ENCODE measurements around the gene ABI3.

DNA sequence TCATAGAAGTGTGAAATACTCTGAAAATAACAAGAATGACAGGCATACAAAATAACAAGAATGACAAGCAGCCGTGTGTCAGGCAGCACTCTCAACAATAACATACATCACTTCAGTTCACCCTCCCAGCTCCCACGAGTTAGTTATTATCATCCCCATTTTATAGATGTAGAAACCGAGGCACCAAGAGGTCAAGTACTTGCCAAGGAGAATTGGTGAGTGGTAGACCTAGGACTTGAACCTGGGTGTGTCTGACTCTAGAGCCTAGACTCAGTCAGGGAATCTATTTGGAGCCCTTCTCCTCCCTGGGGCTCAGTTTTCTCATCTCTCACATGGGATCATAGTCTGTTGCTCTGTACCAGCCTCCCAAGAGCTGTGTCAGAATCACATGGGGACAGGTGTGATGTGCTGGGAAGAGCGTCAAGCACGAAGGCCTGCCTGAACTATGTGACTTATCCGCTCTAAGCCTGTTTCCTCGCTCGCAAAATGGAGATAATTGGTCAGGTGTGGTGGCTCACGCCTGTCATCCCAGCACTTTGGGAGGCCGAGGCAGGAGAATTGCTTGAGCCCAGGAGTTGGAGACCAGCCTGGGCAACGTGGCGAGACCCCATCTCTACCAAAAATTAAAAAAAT is 39.5 kb downstream of the ABI3 start:
- TF ChIP-seq POLR2A (IDR thresholded peaks at IDR 0.05) = no peak
- TF ChIP-seq, protein P1, sequence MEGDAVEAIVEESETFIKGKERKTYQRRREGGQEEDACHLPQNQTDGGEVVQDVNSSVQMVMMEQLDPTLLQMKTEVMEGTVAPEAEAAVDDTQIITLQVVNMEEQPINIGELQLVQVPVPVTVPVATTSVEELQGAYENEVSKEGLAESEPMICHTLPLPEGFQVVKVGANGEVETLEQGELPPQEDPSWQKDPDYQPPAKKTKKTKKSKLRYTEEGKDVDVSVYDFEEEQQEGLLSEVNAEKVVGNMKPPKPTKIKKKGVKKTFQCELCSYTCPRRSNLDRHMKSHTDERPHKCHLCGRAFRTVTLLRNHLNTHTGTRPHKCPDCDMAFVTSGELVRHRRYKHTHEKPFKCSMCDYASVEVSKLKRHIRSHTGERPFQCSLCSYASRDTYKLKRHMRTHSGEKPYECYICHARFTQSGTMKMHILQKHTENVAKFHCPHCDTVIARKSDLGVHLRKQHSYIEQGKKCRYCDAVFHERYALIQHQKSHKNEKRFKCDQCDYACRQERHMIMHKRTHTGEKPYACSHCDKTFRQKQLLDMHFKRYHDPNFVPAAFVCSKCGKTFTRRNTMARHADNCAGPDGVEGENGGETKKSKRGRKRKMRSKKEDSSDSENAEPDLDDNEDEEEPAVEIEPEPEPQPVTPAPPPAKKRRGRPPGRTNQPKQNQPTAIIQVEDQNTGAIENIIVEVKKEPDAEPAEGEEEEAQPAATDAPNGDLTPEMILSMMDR (IDR thresholded peaks at IDR 0.05) = no peak
